ENCODE data around the gene KRTAP2-1.
"Not testable (repeated sequence)": the region's sequence is repeated elsewhere in the genome, so short reads cannot be mapped to it uniquely, and the experiment has no call there.

Gene KRTAP2-1

GRCh38 chr17:41083427-41083826, 36.3 kb upstream of the KRTAP2-1 start:
- H2BK15ac ChIP-seq (ENCODE audit: low read length); H3K4me3 ChIP-seq (ENCODE audit: low read length in 2 of 2); H2BK120ac ChIP-seq (ENCODE audit: low read depth, low read length); H4K91ac ChIP-seq (ENCODE audit: low read depth, low read length, poor library complexity); H3K9me3 ChIP-seq (replicated peaks in 1 of 2; ENCODE audit: control insufficient read depth in 2 of 2, insufficient read depth in 1 of 2, low read depth in 1 of 2, low read length in 2 of 2); H3K23ac ChIP-seq (ENCODE audit: low read depth, low read length, poor library complexity); H3K27me3 ChIP-seq (ENCODE audit: control insufficient read depth in 3 of 3, insufficient read depth in 3 of 3, low read depth in 1 of 3, low read length in 3 of 3); H2BK5ac ChIP-seq (ENCODE audit: low read length); DNase-seq (ENCODE audit: low spot score); H3K36me3 ChIP-seq (replicated peaks in 1 of 2; ENCODE audit: control insufficient read depth in 2 of 2, insufficient read depth in 2 of 2, low read length in 2 of 2); H3K14ac ChIP-seq (ENCODE audit: low read length); H3K18ac ChIP-seq (ENCODE audit: low read length); H4K8ac ChIP-seq (ENCODE audit: low read depth, low read length); H2AK5ac ChIP-seq (ENCODE audit: low read depth, low read length); H2AFZ ChIP-seq (ENCODE audit: low read length); H3K4ac ChIP-seq (ENCODE audit: low read length); H3K27ac ChIP-seq (replicated peaks; ENCODE audit: low read length); H2BK12ac ChIP-seq (ENCODE audit: low read length); H3K4me1 ChIP-seq (ENCODE audit: control insufficient read depth in 2 of 2, insufficient read depth in 1 of 2, low read depth in 1 of 2, low read length in 2 of 2); H3K4me2 ChIP-seq (ENCODE audit: insufficient read depth, low read length, poor library complexity, severe bottlenecking); H3K79me1 ChIP-seq (ENCODE audit: low read depth, low read length); H3K9ac ChIP-seq (ENCODE audit: low read depth, low read length, poor library complexity): not testable (repeated sequence)
- WGBS, 2 donors (ENCODE audit: extremely low coverage in 2 of 2, insufficient read length in 2 of 2, insufficient replicate concordance in 1 of 2): no CpG with 5 or more reads among the region's 2 CpGs

GRCh38 chr17:41082626-41083025, 35.5 kb upstream of the KRTAP2-1 start:
- H3K9me3 ChIP-seq (replicated peaks in 1 of 2; ENCODE audit: control insufficient read depth in 2 of 2, insufficient read depth in 1 of 2, low read depth in 1 of 2, low read length in 2 of 2): no peaks in the 10 kb centered on the region
- H3K4ac ChIP-seq (ENCODE audit: low read length): no peak overlapping the region
- H2BK5ac ChIP-seq (ENCODE audit: low read length): no peak overlapping the region
- no peaks in the 10 kb centered on the region for H3K79me1 ChIP-seq (ENCODE audit: low read depth, low read length)
- no peak overlapping the region for H2AK5ac ChIP-seq (ENCODE audit: low read depth, low read length)
- no peak overlapping the region for H3K4me3 ChIP-seq (ENCODE audit: low read length in 2 of 2)
- H3K27ac ChIP-seq (replicated peaks; ENCODE audit: low read length): no peak overlapping the region
- no peak overlapping the region for H3K23ac ChIP-seq (ENCODE audit: low read depth, low read length, poor library complexity)
- H2BK12ac ChIP-seq (ENCODE audit: low read length): no peak overlapping the region
- no peak overlapping the region for H4K8ac ChIP-seq (ENCODE audit: low read depth, low read length)
- H2AFZ ChIP-seq (ENCODE audit: low read length): no peak overlapping the region
- no CpG with 5 or more reads among the region's 4 CpGs for WGBS, 2 donors (ENCODE audit: extremely low coverage in 2 of 2, insufficient read length in 2 of 2, insufficient replicate concordance in 1 of 2)
- no peak overlapping the region for H4K91ac ChIP-seq (ENCODE audit: low read depth, low read length, poor library complexity)
- no peaks in the 10 kb centered on the region for H3K4me1 ChIP-seq (ENCODE audit: control insufficient read depth in 2 of 2, insufficient read depth in 1 of 2, low read depth in 1 of 2, low read length in 2 of 2)
- H3K9ac ChIP-seq (ENCODE audit: low read depth, low read length, poor library complexity): no peak overlapping the region
- no peak overlapping the region for H2BK120ac ChIP-seq (ENCODE audit: low read depth, low read length)
- H2BK15ac ChIP-seq (ENCODE audit: low read length): no peak overlapping the region
- no peaks in the 10 kb centered on the region for H3K27me3 ChIP-seq (ENCODE audit: control insufficient read depth in 3 of 3, insufficient read depth in 3 of 3, low read depth in 1 of 3, low read length in 3 of 3)
- DNase-seq (ENCODE audit: low spot score): no peak
- H3K36me3 ChIP-seq (replicated peaks in 1 of 2; ENCODE audit: control insufficient read depth in 2 of 2, insufficient read depth in 2 of 2, low read length in 2 of 2): no peaks in the 10 kb centered on the region
- no peak overlapping the region for H3K4me2 ChIP-seq (ENCODE audit: insufficient read depth, low read length, poor library complexity, severe bottlenecking)
- H3K14ac ChIP-seq (ENCODE audit: low read length): no peak overlapping the region
- H3K18ac ChIP-seq (ENCODE audit: low read length): no peak overlapping the region

- H3K4me3 ChIP-seq (ENCODE audit: low read length in 2 of 2): no peak overlapping the region
- H3K4me2 ChIP-seq (ENCODE audit: insufficient read depth, low read length, poor library complexity, severe bottlenecking): no peak overlapping the region
- H2BK15ac ChIP-seq (ENCODE audit: low read length): no peak overlapping the region
- no peak overlapping the region for H4K8ac ChIP-seq (ENCODE audit: low read depth, low read length)
- H3K79me1 ChIP-seq (ENCODE audit: low read depth, low read length): no peaks in the 10 kb centered on the region
- H2AFZ ChIP-seq (ENCODE audit: low read length): no peak overlapping the region
- no peak overlapping the region for H2BK120ac ChIP-seq (ENCODE audit: low read depth, low read length)
- H3K14ac ChIP-seq (ENCODE audit: low read length): no peak overlapping the region
- no peak overlapping the region for H3K4ac ChIP-seq (ENCODE audit: low read length)
- H3K27me3 ChIP-seq (ENCODE audit: control insufficient read depth in 3 of 3, insufficient read depth in 3 of 3, low read depth in 1 of 3, low read length in 3 of 3): no peaks in the 10 kb centered on the region
- no peaks in the 10 kb centered on the region for H3K4me1 ChIP-seq (ENCODE audit: control insufficient read depth in 2 of 2, insufficient read depth in 1 of 2, low read depth in 1 of 2, low read length in 2 of 2)
- H3K9me3 ChIP-seq (replicated peaks in 1 of 2; ENCODE audit: control insufficient read depth in 2 of 2, insufficient read depth in 1 of 2, low read depth in 1 of 2, low read length in 2 of 2): no peaks in the 10 kb centered on the region
- no peak overlapping the region for H3K9ac ChIP-seq (ENCODE audit: low read depth, low read length, poor library complexity)
- H2BK12ac ChIP-seq (ENCODE audit: low read length): no peak overlapping the region
- DNase-seq (ENCODE audit: low spot score): no peak
- no peaks in the 10 kb centered on the region for H3K36me3 ChIP-seq (replicated peaks in 1 of 2; ENCODE audit: control insufficient read depth in 2 of 2, insufficient read depth in 2 of 2, low read length in 2 of 2)
- no peak overlapping the region for H3K23ac ChIP-seq (ENCODE audit: low read depth, low read length, poor library complexity)
- H3K27ac ChIP-seq (replicated peaks; ENCODE audit: low read length): no peak overlapping the region
- H4K91ac ChIP-seq (ENCODE audit: low read depth, low read length, poor library complexity): no peak overlapping the region
- no peak overlapping the region for H2AK5ac ChIP-seq (ENCODE audit: low read depth, low read length)
- H3K18ac ChIP-seq (ENCODE audit: low read length): no peak overlapping the region
- no peak overlapping the region for H2BK5ac ChIP-seq (ENCODE audit: low read length)
These were observed 29.7 kb upstream of the KRTAP2-1 start for GRCh38 chr17:41076788-41077187.

- Histone ChIP-seq H3K23ac (ENCODE audit: low read depth, low read length, poor library complexity) (no peak overlapping the region), H3K36me3 (replicated peaks in 1 of 2; ENCODE audit: control insufficient read depth in 2 of 2, insufficient read depth in 2 of 2, low read length in 2 of 2) (no peaks in the 10 kb centered on the region), H2BK15ac (ENCODE audit: low read length) (no peak overlapping the region), H3K4me1 (ENCODE audit: control insufficient read depth in 2 of 2, insufficient read depth in 1 of 2, low read depth in 1 of 2, low read length in 2 of 2) (no peaks in the 10 kb centered on the region), H3K9me3 (replicated peaks in 1 of 2; ENCODE audit: control insufficient read depth in 2 of 2, insufficient read depth in 1 of 2, low read depth in 1 of 2, low read length in 2 of 2) (no peaks in the 10 kb centered on the region), H3K9ac (ENCODE audit: low read depth, low read length, poor library complexity) (no peak overlapping the region), H3K27me3 (ENCODE audit: control insufficient read depth in 3 of 3, insufficient read depth in 3 of 3, low read depth in 1 of 3, low read length in 3 of 3) (no peaks in the 10 kb centered on the region), H4K8ac (ENCODE audit: low read depth, low read length) (no peak overlapping the region), H3K27ac (replicated peaks; ENCODE audit: low read length) (no peak overlapping the region), H3K4me2 (ENCODE audit: insufficient read depth, low read length, poor library complexity, severe bottlenecking) (no peak overlapping the region), H3K4me3 (ENCODE audit: low read length in 2 of 2) (no peak overlapping the region), H4K91ac (ENCODE audit: low read depth, low read length, poor library complexity) (no peak overlapping the region), H2AK5ac (ENCODE audit: low read depth, low read length) (no peak overlapping the region), H2BK12ac (ENCODE audit: low read length) (no peak overlapping the region), H2BK5ac (ENCODE audit: low read length) (no peak overlapping the region), H3K79me1 (ENCODE audit: low read depth, low read length) (no peaks in the 10 kb centered on the region), H2BK120ac (ENCODE audit: low read depth, low read length) (no peak overlapping the region), H2AFZ (ENCODE audit: low read length) (no peak overlapping the region), H3K18ac (ENCODE audit: low read length) (no peak overlapping the region), H3K4ac (ENCODE audit: low read length) (no peak overlapping the region), H3K14ac (ENCODE audit: low read length) (no peak overlapping the region)
- DNase-seq (ENCODE audit: low spot score): no peak
- WGBS, 2 donors (ENCODE audit: extremely low coverage in 2 of 2, insufficient read length in 2 of 2, insufficient replicate concordance in 1 of 2): no CpG with 5 or more reads among the region's 2 CpGs
These were observed 26.6 kb upstream of the KRTAP2-1 start for GRCh38 chr17:41073676-41074075.

Measured in neuronal stem cell (in vitro differentiated cells).